ENCODE results near the gene SLC19A1. TPM values are rescaled to one million over a fixed set of nuclear protein-coding genes. Genes with fewer than 3 reads are reported as not detected.

The SLC19A1 gene
- total RNA-seq, 1 donor from 2014 or later = 6.5 TPM

DNA sequence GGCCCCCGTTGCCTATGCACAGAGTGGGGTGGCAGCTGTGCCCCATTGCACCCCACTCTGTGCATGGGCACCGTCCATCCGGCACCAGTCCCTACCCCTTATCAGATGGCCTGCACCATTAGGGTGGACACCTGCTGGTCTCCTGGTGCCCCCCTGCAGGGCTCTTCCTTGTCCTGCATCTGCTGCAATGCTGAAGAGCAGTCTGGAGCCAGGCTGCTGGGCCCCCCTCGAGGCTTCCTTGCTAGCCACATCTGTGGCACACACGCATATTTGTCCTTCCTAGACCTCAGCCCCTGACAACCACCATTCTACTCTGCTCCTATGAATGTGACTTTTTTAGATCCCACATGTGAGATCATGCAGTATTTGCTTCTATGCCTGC is 80.9 kb downstream of the SLC19A1 start:
- Mint-ChIP-seq H3K9me3 (ENCODE audit: low read depth) (peaks cover 16% of the 10 kb centered on the region), H3K36me3 (ENCODE audit: low read depth) (peaks cover 20% of the 10 kb centered on the region), H3K4me3 (ENCODE audit: unreplicated experiment) (no peak overlapping the region), H3K27me3 (ENCODE audit: low read depth) (no peaks in the 10 kb centered on the region), H3K4me1 (ENCODE audit: low read depth) (peaks cover 17% of the 10 kb centered on the region), H3K27ac (ENCODE audit: unreplicated experiment) (no peak overlapping the region)
- peak; percentile 66 for DNase-seq (ENCODE audit: low spot score)
- TF ChIP-seq, protein P1, sequence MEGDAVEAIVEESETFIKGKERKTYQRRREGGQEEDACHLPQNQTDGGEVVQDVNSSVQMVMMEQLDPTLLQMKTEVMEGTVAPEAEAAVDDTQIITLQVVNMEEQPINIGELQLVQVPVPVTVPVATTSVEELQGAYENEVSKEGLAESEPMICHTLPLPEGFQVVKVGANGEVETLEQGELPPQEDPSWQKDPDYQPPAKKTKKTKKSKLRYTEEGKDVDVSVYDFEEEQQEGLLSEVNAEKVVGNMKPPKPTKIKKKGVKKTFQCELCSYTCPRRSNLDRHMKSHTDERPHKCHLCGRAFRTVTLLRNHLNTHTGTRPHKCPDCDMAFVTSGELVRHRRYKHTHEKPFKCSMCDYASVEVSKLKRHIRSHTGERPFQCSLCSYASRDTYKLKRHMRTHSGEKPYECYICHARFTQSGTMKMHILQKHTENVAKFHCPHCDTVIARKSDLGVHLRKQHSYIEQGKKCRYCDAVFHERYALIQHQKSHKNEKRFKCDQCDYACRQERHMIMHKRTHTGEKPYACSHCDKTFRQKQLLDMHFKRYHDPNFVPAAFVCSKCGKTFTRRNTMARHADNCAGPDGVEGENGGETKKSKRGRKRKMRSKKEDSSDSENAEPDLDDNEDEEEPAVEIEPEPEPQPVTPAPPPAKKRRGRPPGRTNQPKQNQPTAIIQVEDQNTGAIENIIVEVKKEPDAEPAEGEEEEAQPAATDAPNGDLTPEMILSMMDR (IDR thresholded peaks at IDR 0.05) = no peak

DNA sequence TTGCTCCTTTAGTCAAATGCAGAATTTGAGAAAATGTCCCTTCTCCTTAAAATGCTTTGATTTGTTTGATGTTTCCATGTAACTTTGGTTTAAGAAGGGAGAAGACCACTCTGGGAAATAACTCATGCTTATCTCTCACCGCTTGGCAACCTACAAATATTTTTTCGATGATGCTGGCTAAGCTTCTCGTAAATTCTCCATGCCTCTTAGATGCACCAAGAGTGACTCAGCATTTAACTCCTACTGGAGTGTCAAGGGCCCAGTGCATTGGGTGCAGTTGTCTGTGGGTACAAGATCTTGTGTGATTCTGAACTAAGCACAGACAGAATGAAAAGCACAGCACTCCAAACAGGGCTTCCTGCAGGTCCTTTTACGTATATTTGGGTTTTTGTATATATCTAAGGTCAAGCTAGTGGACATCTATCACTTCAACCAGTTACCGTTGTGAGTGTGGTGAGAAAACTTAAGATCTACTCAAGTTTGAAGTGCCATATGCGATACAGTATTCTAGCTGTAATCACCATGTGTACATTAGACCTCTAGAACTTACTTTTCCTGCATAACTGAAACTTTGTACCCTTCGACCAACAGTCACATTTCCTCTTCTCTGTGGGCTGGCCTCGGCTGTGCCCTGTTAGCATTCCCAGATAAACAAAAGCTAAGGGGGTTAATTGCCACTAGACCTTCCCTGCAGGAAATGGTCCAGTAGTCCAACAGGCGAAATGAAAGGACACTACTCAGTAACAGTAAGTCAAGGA is 81.5 kb downstream of the SLC19A1 start:
- no peaks in the 10 kb centered on the region for H3K27me3 Mint-ChIP-seq (ENCODE audit: low read depth)
- TF ChIP-seq, protein P1 (IDR thresholded peaks at IDR 0.05) = no peak
- peak overlapping the region; percentile 39 for H3K27ac Mint-ChIP-seq (ENCODE audit: unreplicated experiment)
- peaks cover 17% of the 10 kb centered on the region for H3K4me1 Mint-ChIP-seq (ENCODE audit: low read depth)
- peaks cover 20% of the 10 kb centered on the region for H3K36me3 Mint-ChIP-seq (ENCODE audit: low read depth)
- DNase-seq (ENCODE audit: low spot score) = no peak
- peaks cover 16% of the 10 kb centered on the region for H3K9me3 Mint-ChIP-seq (ENCODE audit: low read depth)
- H3K4me3 Mint-ChIP-seq (ENCODE audit: unreplicated experiment) = no peak overlapping the region

GRCh38 chr21:45460011-45460565 is 82.2 kb downstream of the SLC19A1 start:
- Mint-ChIP-seq H3K9me3 (ENCODE audit: low read depth) (peaks cover 16% of the 10 kb centered on the region), H3K4me3 (ENCODE audit: unreplicated experiment) (no peak overlapping the region), H3K27ac (ENCODE audit: unreplicated experiment) (peak overlapping the region; percentile 39)

GRCh38 chr21:45459171-45460010 is 82.8 kb downstream of the SLC19A1 start:
- peaks cover 16% of the 10 kb centered on the region for H3K9me3 Mint-ChIP-seq (ENCODE audit: low read depth)
- H3K4me3 Mint-ChIP-seq (ENCODE audit: unreplicated experiment) = no peak overlapping the region
- H3K27me3 Mint-ChIP-seq (ENCODE audit: low read depth) = no peaks in the 10 kb centered on the region
- H3K27ac Mint-ChIP-seq (ENCODE audit: unreplicated experiment) = no peak overlapping the region
- H3K36me3 Mint-ChIP-seq (ENCODE audit: low read depth) = peaks cover 18% of the 10 kb centered on the region
- peak; percentile 60 for DNase-seq (ENCODE audit: low spot score)
- TF ChIP-seq, protein P1 (IDR thresholded peaks at IDR 0.05) = no peak
- peaks cover 27% of the 10 kb centered on the region for H3K4me1 Mint-ChIP-seq (ENCODE audit: low read depth)

More at GRCh38 chr21:45460011-45460565, 82.2 kb downstream of the SLC19A1 start:
- DNase-seq (ENCODE audit: low spot score) = peak; percentile 86
- Mint-ChIP-seq H3K27me3 (ENCODE audit: low read depth) (no peaks in the 10 kb centered on the region), H3K36me3 (ENCODE audit: low read depth) (peaks cover 20% of the 10 kb centered on the region), H3K4me1 (ENCODE audit: low read depth) (peaks cover 20% of the 10 kb centered on the region)
- TF ChIP-seq, protein P1 (IDR thresholded peaks at IDR 0.05) = no peak
